Nephron (organoid): Measurements from ENCODE around the gene ANKRD11.

ENCODE experiments used
- H3K27ac Mint-ChIP-seq, 3 experiments: 2 replicates each; pipeline ENCODE4 v1.8.0; 2020; ENCODE audit warnings: mixed read lengths in 3 of 3, mild to moderate bottlenecking in 2 of 3, moderate library complexity in 1 of 3
- H3K27me3 Mint-ChIP-seq: 2 replicates; pipeline ENCODE4 v1.8.0; 2021; ENCODE audit warnings: low read depth, mild to moderate bottlenecking, moderate library complexity, mixed read lengths
- H3K36me3 Mint-ChIP-seq: 2 replicates; pipeline ENCODE4 v1.8.0; 2020; ENCODE audit warnings: low read depth, mixed read lengths
- H3K4me1 Mint-ChIP-seq: 2 replicates; pipeline ENCODE4 v1.8.0; 2020; ENCODE audit warnings: mixed read lengths
- H3K4me3 Mint-ChIP-seq, 3 experiments: 2 replicates each; pipeline ENCODE4 v1.8.0; 2020; ENCODE audit warnings: mild to moderate bottlenecking in 3 of 3, mixed read lengths in 3 of 3, moderate library complexity in 2 of 3
- H3K9me3 Mint-ChIP-seq: 2 replicates; pipeline ENCODE4 v1.8.0; 2020; ENCODE audit warnings: mixed read lengths
- CTCF ChIP-seq, 3 experiments: fragments of 200-600 bp; sonication (generic); IDR thresholded peaks; one replicate each; pipeline ENCODE4 v1.5.0; 2021; ENCODE audit warnings: antibody characterized with exemption in 3 of 3; ENCODE audit not compliant: unreplicated experiment in 3 of 3

Gene ANKRD11

GRCh38 chr16:89404561-89404960, 85.8 kb downstream of the ANKRD11 start:
- Mint-ChIP-seq H3K4me3 (no peak overlapping the region), H3K27ac (peak overlapping the region; percentile 7 to 83 (median 20)), H3K27me3 (no peaks in the 10 kb centered on the region), H3K4me1 (peaks cover 67% of the 10 kb centered on the region), H3K36me3 (no peaks in the 10 kb centered on the region), H3K9me3 (no peaks in the 10 kb centered on the region)
- no peak for TF ChIP-seq CTCF (IDR thresholded peaks at IDR 0.05; ENCODE audit: unreplicated experiment in 3 of 3)

- H3K4me3 Mint-ChIP-seq, result peak overlapping the region in 1 of 3 experiments; percentile 1
- H3K9me3 Mint-ChIP-seq, result no peaks in the 10 kb centered on the region
- peak overlapping the region; percentile 7 to 83 (median 20) for H3K27ac Mint-ChIP-seq
- H3K4me1 Mint-ChIP-seq, result peaks cover 62% of the 10 kb centered on the region
- H3K36me3 Mint-ChIP-seq, result peaks cover 5% of the 10 kb centered on the region
- no peak for TF ChIP-seq CTCF (IDR thresholded peaks at IDR 0.05; ENCODE audit: unreplicated experiment in 3 of 3)
- H3K27me3 Mint-ChIP-seq, result no peaks in the 10 kb centered on the region
Measured at GRCh38 chr16:89402962-89403361, 87.4 kb downstream of the ANKRD11 start.

- Mint-ChIP-seq H3K36me3 (peaks cover 5% of the 10 kb centered on the region), H3K9me3 (no peaks in the 10 kb centered on the region), H3K27ac (peak overlapping the region; percentile 80 to 94 (median 81)), H3K4me1 (peaks cover 51% of the 10 kb centered on the region), H3K4me3 (peak overlapping the region in 2 of 3 experiments; percentile 12 to 51), H3K27me3 (no peaks in the 10 kb centered on the region)
- TF ChIP-seq CTCF (IDR thresholded peaks at IDR 0.05; ENCODE audit: unreplicated experiment in 3 of 3), result no peak
Measured at GRCh38 chr16:89401641-89402445, 88.5 kb downstream of the ANKRD11 start.

GRCh38 chr16:89401205-89401604, 89.2 kb downstream of the ANKRD11 start:
- H3K27me3 Mint-ChIP-seq, result no peaks in the 10 kb centered on the region
- H3K36me3 Mint-ChIP-seq, result peaks cover 5% of the 10 kb centered on the region
- H3K9me3 Mint-ChIP-seq, result no peaks in the 10 kb centered on the region
- H3K4me3 Mint-ChIP-seq, result peak overlapping the region in 2 of 3 experiments; percentile 7 to 45
- no peak for TF ChIP-seq CTCF (IDR thresholded peaks at IDR 0.05; ENCODE audit: unreplicated experiment in 3 of 3)
- peak overlapping the region; percentile 64 to 81 (median 80) for H3K27ac Mint-ChIP-seq
- H3K4me1 Mint-ChIP-seq, result peaks cover 44% of the 10 kb centered on the region

- Mint-ChIP-seq H3K9me3 (no peaks in the 10 kb centered on the region), H3K4me1 (peaks cover 46% of the 10 kb centered on the region), H3K27ac (peak overlapping the region in 2 of 3 experiments; percentile 64 to 81), H3K27me3 (no peaks in the 10 kb centered on the region), H3K4me3 (no peak overlapping the region), H3K36me3 (peaks cover 5% of the 10 kb centered on the region)
- no peak for TF ChIP-seq CTCF (IDR thresholded peaks at IDR 0.05; ENCODE audit: unreplicated experiment in 3 of 3)
Measured at GRCh38 chr16:89400740-89401139, 89.6 kb downstream of the ANKRD11 start.

- TF ChIP-seq CTCF (IDR thresholded peaks at IDR 0.05; ENCODE audit: unreplicated experiment in 3 of 3), result no peak
- H3K27ac Mint-ChIP-seq, result peak overlapping the region in 2 of 3 experiments; percentile 42 to 71
- H3K4me3 Mint-ChIP-seq, result no peak overlapping the region
- no peaks in the 10 kb centered on the region for H3K9me3 Mint-ChIP-seq
- H3K27me3 Mint-ChIP-seq, result no peaks in the 10 kb centered on the region
- H3K4me1 Mint-ChIP-seq, result peaks cover 52% of the 10 kb centered on the region
- peaks cover 9% of the 10 kb centered on the region for H3K36me3 Mint-ChIP-seq
Measured at GRCh38 chr16:89398924-89399323, 91.4 kb downstream of the ANKRD11 start.
